PFSK-1 (cell line): ENCODE data around the gene VENTX.

Source experiments
- FOXP2 ChIP-seq: optimal IDR thresholded peaks from 2 replicates; pipeline ENCODE3; 2011; ENCODE audit warnings: borderline replicate concordance, control low read depth, inconsistent platforms; ENCODE audit not compliant: insufficient read depth; ENCODE audit errors: extremely low read length, extremely low read depth
- POLR2AphosphoS5 ChIP-seq: IDR thresholded peaks from 2 replicates; pipeline ENCODE4 v1.6.1; 2012; ENCODE audit warnings: low read depth, mild to moderate bottlenecking, control low read depth, low read length, moderate library complexity
- SIN3A ChIP-seq: IDR thresholded peaks from 2 replicates; pipeline ENCODE4 v1.6.1; 2012; ENCODE audit warnings: mild to moderate bottlenecking, low read length, moderate library complexity, borderline replicate concordance; ENCODE audit not compliant: insufficient read depth
- TAF1 ChIP-seq: IDR thresholded peaks from 2 replicates; pipeline ENCODE4 v1.6.1; 2012; ENCODE audit warnings: low read length, control low read depth, borderline replicate concordance; ENCODE audit not compliant: insufficient read depth
- TF ChIP-seq, protein P1 (sequence below), 2 experiments: IDR thresholded peaks; 2 replicates each; pipeline versions ENCODE4 v1.6.1 to v1.8.0; 2011 to 2012; ENCODE audit warnings: low read depth in 2 of 2, low read length in 2 of 2, control low read depth in 1 of 2, inconsistent platforms in 1 of 2, mild to moderate bottlenecking in 1 of 2, moderate library complexity in 1 of 2; ENCODE audit not compliant: insufficient read depth in 1 of 2

VENTX gene

DNA sequence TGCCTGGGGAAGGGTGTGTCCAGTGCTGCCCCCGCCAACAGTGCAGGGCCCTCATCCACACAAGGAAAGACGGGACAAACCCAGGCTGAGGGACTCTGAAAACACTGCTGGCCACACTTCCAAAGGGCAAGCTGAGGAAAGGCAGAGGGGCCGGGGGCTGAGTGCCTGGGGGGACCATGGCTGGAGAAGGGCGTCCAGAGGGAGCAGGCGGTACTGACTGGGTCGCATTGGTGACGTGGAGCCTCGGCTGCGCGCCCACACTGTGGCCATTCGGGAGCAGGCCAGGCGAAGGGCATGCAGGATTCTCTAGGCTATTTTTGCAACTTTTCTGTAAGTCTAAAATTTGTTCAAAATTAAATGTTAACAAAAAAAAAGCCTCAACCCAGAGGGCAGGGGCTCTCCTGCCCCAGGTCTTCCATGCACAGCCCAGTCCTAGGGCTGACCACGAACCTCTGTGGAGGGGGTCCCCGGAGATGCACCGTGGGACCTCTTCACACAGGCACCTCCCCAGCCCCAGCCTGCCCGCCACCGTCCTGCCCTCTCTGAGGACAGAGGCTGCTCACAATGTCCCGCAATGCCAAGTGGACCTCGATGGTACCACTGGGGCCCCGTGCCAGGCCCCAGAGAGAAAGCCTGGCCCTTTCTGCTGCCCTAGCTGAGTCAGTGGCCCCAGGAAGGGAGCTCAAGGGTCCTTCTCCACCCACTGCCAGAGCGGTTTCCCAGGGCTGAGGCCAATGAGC is 28.6 kb downstream of the VENTX start:
- no peak for TF ChIP-seq FOXP2
- TF ChIP-seq POLR2AphosphoS5: no peak
- TF ChIP-seq TAF1: no peak
- TF ChIP-seq, protein P1, sequence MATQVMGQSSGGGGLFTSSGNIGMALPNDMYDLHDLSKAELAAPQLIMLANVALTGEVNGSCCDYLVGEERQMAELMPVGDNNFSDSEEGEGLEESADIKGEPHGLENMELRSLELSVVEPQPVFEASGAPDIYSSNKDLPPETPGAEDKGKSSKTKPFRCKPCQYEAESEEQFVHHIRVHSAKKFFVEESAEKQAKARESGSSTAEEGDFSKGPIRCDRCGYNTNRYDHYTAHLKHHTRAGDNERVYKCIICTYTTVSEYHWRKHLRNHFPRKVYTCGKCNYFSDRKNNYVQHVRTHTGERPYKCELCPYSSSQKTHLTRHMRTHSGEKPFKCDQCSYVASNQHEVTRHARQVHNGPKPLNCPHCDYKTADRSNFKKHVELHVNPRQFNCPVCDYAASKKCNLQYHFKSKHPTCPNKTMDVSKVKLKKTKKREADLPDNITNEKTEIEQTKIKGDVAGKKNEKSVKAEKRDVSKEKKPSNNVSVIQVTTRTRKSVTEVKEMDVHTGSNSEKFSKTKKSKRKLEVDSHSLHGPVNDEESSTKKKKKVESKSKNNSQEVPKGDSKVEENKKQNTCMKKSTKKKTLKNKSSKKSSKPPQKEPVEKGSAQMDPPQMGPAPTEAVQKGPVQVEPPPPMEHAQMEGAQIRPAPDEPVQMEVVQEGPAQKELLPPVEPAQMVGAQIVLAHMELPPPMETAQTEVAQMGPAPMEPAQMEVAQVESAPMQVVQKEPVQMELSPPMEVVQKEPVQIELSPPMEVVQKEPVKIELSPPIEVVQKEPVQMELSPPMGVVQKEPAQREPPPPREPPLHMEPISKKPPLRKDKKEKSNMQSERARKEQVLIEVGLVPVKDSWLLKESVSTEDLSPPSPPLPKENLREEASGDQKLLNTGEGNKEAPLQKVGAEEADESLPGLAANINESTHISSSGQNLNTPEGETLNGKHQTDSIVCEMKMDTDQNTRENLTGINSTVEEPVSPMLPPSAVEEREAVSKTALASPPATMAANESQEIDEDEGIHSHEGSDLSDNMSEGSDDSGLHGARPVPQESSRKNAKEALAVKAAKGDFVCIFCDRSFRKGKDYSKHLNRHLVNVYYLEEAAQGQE (IDR thresholded peaks at IDR 0.05; ENCODE audit: insufficient read depth in 1 of 2, low read depth in 2 of 2, low read length in 2 of 2): no peak
- no peak for TF ChIP-seq SIN3A

DNA sequence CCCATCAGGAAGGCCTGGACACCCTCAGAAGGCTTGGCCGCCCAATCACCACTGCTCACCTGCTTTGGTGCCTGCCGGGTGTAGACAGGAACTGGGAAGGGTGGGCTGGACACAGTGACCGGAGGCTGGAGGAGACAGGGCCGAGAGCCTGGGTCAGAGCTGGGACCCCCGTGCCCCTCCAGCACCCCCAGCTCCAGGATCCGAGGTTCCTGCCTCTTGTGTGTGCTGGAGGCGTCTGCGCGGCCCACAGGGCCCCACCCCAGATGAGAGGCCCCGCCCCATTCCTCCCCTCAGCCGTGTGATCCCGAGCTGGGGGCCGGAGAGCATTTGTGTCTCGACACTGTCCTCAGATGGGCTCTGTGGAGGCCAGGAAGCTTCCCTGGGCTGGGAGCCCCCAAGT is 29.6 kb downstream of the VENTX start:
- TF ChIP-seq POLR2AphosphoS5 (no peak), TAF1 (no peak), SIN3A (no peak), FOXP2 (no peak)
- TF ChIP-seq, protein P1 (IDR thresholded peaks at IDR 0.05; ENCODE audit: insufficient read depth in 1 of 2, low read depth in 2 of 2, low read length in 2 of 2): no peak

DNA sequence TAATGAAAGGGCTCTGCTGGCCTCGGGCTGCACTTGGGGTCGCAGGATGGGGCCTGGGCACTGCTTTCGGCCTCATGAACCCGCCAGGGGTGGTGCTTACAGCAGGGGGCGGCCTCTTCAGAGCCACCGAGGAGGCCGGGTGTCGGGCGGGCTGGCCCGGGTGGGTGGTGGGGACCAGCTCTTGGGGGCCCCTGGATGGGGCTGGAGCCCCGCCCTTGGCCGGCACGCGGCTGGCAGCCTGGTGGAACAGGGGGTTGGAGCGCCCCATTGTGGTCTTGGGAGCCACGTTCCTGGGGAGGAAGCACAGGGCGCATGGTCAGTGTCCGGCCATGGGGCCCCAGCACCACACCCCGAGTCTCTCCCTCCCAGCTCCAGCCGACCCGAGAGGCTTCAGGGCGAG is 30.2 kb downstream of the VENTX start:
- TF ChIP-seq POLR2AphosphoS5 (no peak), SIN3A (no peak), TAF1 (no peak), FOXP2 (no peak)
- TF ChIP-seq, protein P1 (IDR thresholded peaks at IDR 0.05; ENCODE audit: insufficient read depth in 1 of 2, low read depth in 2 of 2, low read length in 2 of 2): no peak

DNA sequence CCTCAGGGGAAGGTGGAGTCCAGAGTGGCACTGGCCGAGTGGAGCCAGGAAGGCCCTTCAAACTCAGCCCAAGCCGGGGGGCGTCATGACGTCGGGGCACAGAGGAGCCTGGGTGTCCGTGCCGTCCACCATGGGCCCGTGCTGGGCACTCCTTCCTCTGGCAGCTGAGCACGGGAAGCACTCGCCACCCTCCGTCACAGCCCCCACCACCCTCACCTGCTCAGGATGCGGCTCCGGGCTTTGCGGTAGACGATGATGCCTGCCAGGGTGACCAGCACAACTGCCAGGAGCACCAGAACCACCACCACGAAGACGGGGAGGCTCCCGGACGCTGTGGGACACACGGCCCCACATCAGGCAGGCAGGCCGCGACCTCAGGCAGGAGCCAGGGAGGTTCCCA is 30.9 kb downstream of the VENTX start:
- no peak for TF ChIP-seq TAF1
- TF ChIP-seq SIN3A: no peak
- no peak for TF ChIP-seq POLR2AphosphoS5
- TF ChIP-seq, protein P1 (IDR thresholded peaks at IDR 0.05; ENCODE audit: insufficient read depth in 1 of 2, low read depth in 2 of 2, low read length in 2 of 2): no peak
- no peak for TF ChIP-seq FOXP2

DNA sequence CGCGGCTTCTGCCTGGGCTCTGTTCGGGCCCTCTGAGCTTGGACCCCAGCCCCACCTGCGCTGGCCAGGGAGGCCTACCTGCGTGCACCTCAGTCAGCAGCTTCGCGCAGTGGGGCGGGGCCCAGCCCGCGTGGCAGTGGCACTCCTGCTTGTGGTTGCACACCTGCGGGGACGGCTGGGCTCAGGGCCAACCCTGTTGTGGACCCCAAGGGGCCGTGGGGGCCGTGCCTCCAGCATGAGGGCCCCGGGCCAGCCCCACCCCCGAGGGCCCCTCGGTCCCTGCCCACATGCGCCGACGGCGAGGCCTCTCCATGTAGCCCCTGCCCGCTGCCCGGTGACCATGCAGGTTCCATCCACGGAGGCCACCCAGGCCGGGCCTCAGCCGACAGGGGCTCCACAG is 31.7 kb downstream of the VENTX start:
- no peak for TF ChIP-seq POLR2AphosphoS5
- no peak for TF ChIP-seq FOXP2
- no peak for TF ChIP-seq TAF1
- TF ChIP-seq, protein P1 (IDR thresholded peaks at IDR 0.05; ENCODE audit: insufficient read depth in 1 of 2, low read depth in 2 of 2, low read length in 2 of 2): no peak
- TF ChIP-seq SIN3A: no peak
